Neural cell (in vitro differentiated cells): ENCODE results near the gene KRT83. TPM values are rescaled to one million over a fixed set of nuclear protein-coding genes. Genes with fewer than 3 reads are reported as not detected.

Source experiments
- H2AFZ ChIP-seq: fragments of 200-600, 300-800 bp; sonication (generic), shearing (Covaris generic); 2 replicates; pipeline ENCODE4 v1.6.0; 2014; ENCODE audit warnings: low read depth, mild to moderate bottlenecking, antibody characterized with exemption, low read length, moderate library complexity
- H3F3A ChIP-seq: fragments of 200-600 bp; shearing (Covaris generic); 2 replicates; pipeline ENCODE4 v1.6.1; 2016; ENCODE audit warnings: mild to moderate bottlenecking, moderate library complexity, mixed read lengths, antibody characterized with exemption, low read length; ENCODE audit not compliant: insufficient read depth, poor library complexity, severe bottlenecking
- H3K27ac ChIP-seq: fragments of 200-600, 300-800 bp; sonication (generic), shearing (Covaris generic); 2 replicates; pipeline ENCODE4 v1.5.1; 2014; ENCODE audit warnings: mild to moderate bottlenecking, low read length, moderate library complexity
- H3K27me3 ChIP-seq: fragments of 300-800, 200-600 bp; sonication (generic), shearing (Covaris generic); 2 replicates; pipeline ENCODE4 v1.6.0; 2014; ENCODE audit warnings: mild to moderate bottlenecking, low read depth, low read length, moderate library complexity; ENCODE audit not compliant: insufficient read depth
- H3K36me3 ChIP-seq: fragments of 300-800, 200-600 bp; sonication (generic), shearing (Covaris generic); 2 replicates; pipeline ENCODE4 v1.5.1; 2014; ENCODE audit warnings: mild to moderate bottlenecking, antibody characterized with exemption, low read length, moderate library complexity; ENCODE audit not compliant: insufficient read depth
- H3K4me2 ChIP-seq: fragments of 300-800, 200-600 bp; sonication (generic), shearing (Covaris generic); 2 replicates; pipeline ENCODE4 v1.6.0; 2014; ENCODE audit warnings: mild to moderate bottlenecking, low read length
- H3K4me3 ChIP-seq: fragments of 300-800, 200-600 bp; sonication (generic), shearing (Covaris generic); 2 replicates; pipeline ENCODE4 v1.5.1; 2014; ENCODE audit warnings: mild to moderate bottlenecking, low read length, moderate library complexity
- H3K79me2 ChIP-seq: fragments of 200-600 bp; shearing (Covaris generic); replicated peaks from 2 replicates; pipeline ENCODE4 v1.6.0; 2014; ENCODE audit warnings: mild to moderate bottlenecking, low read length, moderate library complexity; ENCODE audit not compliant: insufficient read depth
- H3K9ac ChIP-seq: fragments of 300-800, 200-600 bp; sonication (generic), shearing (Covaris generic); 2 replicates; pipeline ENCODE4 v1.6.1; 2016; ENCODE audit warnings: mild to moderate bottlenecking, low read length, mixed read lengths
- H3K9me2 ChIP-seq: fragments of 200-600 bp; shearing (Covaris generic); 2 replicates; pipeline ENCODE4 v1.6.1; 2016; ENCODE audit warnings: mild to moderate bottlenecking, low read length, mixed read lengths; ENCODE audit not compliant: insufficient read depth
- H3K9me3 ChIP-seq: fragments of 200-600, 300-800 bp; sonication (generic), shearing (Covaris generic); 2 replicates; pipeline ENCODE4 v1.6.1; 2016; ENCODE audit warnings: mild to moderate bottlenecking, mixed run types, low read length, moderate library complexity, mixed read lengths
- H4K20me1 ChIP-seq: fragments of 200-600 bp; shearing (Covaris generic); 2 replicates; pipeline ENCODE4 v1.6.1; 2016; ENCODE audit warnings: mild to moderate bottlenecking, mixed run types; ENCODE audit not compliant: insufficient read depth
- CTCF ChIP-seq: fragments of 450-650 bp; IDR thresholded peaks from 2 replicates; pipeline ENCODE4 v1.5.1; 2014; ENCODE audit warnings: antibody characterized with exemption, mild to moderate bottlenecking, moderate library complexity; ENCODE audit not compliant: poor library complexity, severe bottlenecking
- EP300 ChIP-seq: fragments of 450-650 bp; conservative IDR thresholded peaks from 2 replicates; pipeline ENCODE4 v1.6.1; 2014; ENCODE audit warnings: antibody characterized with exemption, mild to moderate bottlenecking, moderate library complexity; ENCODE audit not compliant: poor library complexity, severe bottlenecking
- EZH2 ChIP-seq: fragments of 200-600, 300-800 bp; shearing (Covaris generic), sonication (generic); IDR thresholded peaks from 2 replicates; pipeline ENCODE4 v1.6.1; 2014; ENCODE audit warnings: antibody characterized with exemption, low read length, borderline replicate concordance, mild to moderate bottlenecking; ENCODE audit not compliant: insufficient read depth, poor library complexity, severe bottlenecking
- MXI1 ChIP-seq: fragments of 450-650 bp; conservative IDR thresholded peaks from 2 replicates; pipeline ENCODE4 v1.6.1; 2014; ENCODE audit warnings: antibody characterized with exemption, mild to moderate bottlenecking; ENCODE audit not compliant: poor library complexity, severe bottlenecking
- POLR2AphosphoS5 ChIP-seq: IDR thresholded peaks from 2 replicates; pipeline ENCODE4 v1.6.1; 2012
- RAD21 ChIP-seq: fragments of 450-650 bp; conservative IDR thresholded peaks from 2 replicates; pipeline ENCODE4 v1.6.1; 2014; ENCODE audit warnings: antibody characterized with exemption, mild to moderate bottlenecking, moderate library complexity
- SMC3 ChIP-seq: fragments of 450-650 bp; conservative IDR thresholded peaks from 2 replicates; pipeline ENCODE4 v1.6.1; 2014; ENCODE audit warnings: antibody characterized with exemption, mild to moderate bottlenecking, moderate library complexity; ENCODE audit not compliant: poor library complexity
- TAF1 ChIP-seq: IDR thresholded peaks from 2 replicates; pipeline ENCODE4 v1.6.1; 2012; ENCODE audit warnings: low read depth
- polyA plus RNA-seq: library from polyadenylated mRNA; depleted of rRNA; stranded (reverse); fragments of >200 nt; gene quantifications from 2 replicates; pipeline ENCODE4 v1.2.3, GENCODE V29; 2014
- TF ChIP-seq, protein P1 (sequence below): IDR thresholded peaks from 2 replicates; pipeline ENCODE4 v1.6.1; 2012; ENCODE audit warnings: borderline replicate concordance

Gene KRT83
- polyA plus RNA-seq, 1 donor from 2014 or later: not detected

GRCh38 chr12:52331039-52331438 lies 9.8 kb upstream of the KRT83 start:
- Histone ChIP-seq H4K20me1 (no peaks in the 10 kb centered on the region), H3K4me2 (no peak overlapping the region), H3K4me3 (no peak overlapping the region), H3K36me3 (no peaks in the 10 kb centered on the region), H3K27ac (no peak overlapping the region), H3K9ac (no peak overlapping the region), H3F3A (no peaks in the 10 kb centered on the region), H3K9me2 (no peaks in the 10 kb centered on the region), H3K9me3 (no peaks in the 10 kb centered on the region), H2AFZ (no peak overlapping the region), H3K79me2 (no peaks in the 10 kb centered on the region), H3K27me3 (no peaks in the 10 kb centered on the region)
- TF ChIP-seq MXI1 (no peak), POLR2AphosphoS5 (no peak), RAD21 (no peak), TAF1 (no peak)

DNA sequence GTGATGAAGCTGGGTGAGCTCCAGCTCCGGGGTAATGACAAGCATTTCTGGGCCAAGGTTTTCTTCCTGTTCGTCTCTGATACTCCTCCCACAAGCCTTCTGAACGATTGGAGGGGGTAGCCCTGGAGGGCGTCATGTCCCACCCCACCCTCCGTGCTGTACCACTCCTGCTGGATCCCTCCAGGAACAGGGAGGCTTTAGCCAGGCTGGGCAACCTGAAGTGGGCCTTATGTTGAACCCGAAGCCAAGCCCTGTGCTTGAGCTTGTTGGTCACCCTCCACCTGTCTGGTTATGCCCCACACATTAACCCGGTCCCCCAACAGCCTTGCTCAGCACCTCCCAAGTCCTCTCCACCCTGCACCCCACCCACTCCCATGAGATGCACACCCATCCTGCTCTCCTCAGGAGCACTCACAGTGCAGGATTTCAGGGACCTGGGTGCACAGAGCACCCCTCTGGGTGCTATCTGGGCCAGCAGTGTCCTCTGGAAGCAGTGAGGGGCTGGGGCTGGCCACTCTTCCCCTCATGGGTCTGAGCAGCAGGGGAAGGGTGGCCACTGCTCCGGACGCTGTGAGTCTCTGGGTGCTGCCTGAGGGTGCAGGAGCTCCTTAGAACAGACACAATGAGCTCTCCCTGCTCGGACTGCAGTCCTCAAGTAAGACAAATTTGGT lies 6.8 kb upstream of the KRT83 start:
- Histone ChIP-seq H3K79me2 (no peaks in the 10 kb centered on the region), H3K4me3 (no peak overlapping the region), H3F3A (no peaks in the 10 kb centered on the region), H3K9me2 (no peaks in the 10 kb centered on the region), H4K20me1 (no peaks in the 10 kb centered on the region), H3K9me3 (no peaks in the 10 kb centered on the region), H3K27me3 (no peaks in the 10 kb centered on the region), H3K36me3 (no peaks in the 10 kb centered on the region), H3K4me2 (no peak overlapping the region), H3K9ac (no peak overlapping the region), H3K27ac (no peak overlapping the region), H2AFZ (no peak overlapping the region)
- TF ChIP-seq CTCF (no peak), EP300 (no peak)

DNA sequence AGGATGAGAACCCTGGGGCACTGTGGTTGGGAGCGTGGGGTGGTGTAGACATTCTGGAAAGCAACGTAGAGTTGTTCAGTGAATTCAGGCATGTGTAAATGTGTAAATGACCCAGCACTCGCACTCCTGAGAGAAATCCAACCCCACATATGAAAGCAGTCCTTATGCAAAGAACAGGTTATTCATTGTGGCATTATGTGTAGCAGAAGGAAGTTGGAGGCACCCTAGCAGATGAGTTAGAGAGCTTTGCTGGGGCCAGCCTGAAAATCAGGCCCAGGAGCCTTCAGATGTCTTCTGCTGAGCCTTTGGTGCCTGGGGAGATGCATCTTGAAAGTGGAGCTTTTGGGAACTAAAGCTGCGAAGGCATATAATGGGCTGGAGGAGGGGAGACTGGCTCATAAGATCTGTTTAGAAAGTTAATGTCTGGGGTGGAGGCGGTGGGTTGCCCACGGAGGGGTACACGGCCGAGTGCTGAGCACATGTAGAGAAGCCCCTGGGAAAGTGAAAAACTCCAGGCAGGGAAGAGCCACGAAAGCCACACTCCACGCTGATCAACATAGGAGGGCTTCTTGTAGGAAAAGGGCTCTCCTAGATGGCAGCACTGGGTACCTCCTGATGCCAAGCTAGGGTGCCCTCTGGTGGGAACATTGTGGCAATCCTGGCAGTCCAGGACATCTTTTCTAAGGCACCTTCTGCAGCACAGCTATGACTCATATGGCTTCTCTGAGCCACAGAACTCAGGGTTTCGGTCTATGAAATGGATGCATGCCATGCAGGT lies 6.0 kb upstream of the KRT83 start:
- H2AFZ ChIP-seq: no peak overlapping the region
- no peak overlapping the region for H3K4me3 ChIP-seq

More for the DNA sequence above, 6.0 kb upstream of the KRT83 start:
- Histone ChIP-seq H3K9me2 (no peaks in the 10 kb centered on the region), H3K36me3 (no peaks in the 10 kb centered on the region), H3K4me2 (no peak overlapping the region), H3K9me3 (no peaks in the 10 kb centered on the region), H3K27me3 (no peaks in the 10 kb centered on the region), H3K27ac (no peak overlapping the region), H4K20me1 (no peaks in the 10 kb centered on the region), H3K79me2 (no peaks in the 10 kb centered on the region), H3K9ac (no peak overlapping the region), H3F3A (no peaks in the 10 kb centered on the region)
- TF ChIP-seq RAD21 (peak; percentile 31), TAF1 (no peak), SMC3 (peak; percentile 50), EZH2 (no peak), EP300 (no peak), POLR2AphosphoS5 (no peak), MXI1 (no peak), CTCF (peak; percentile 47)
- TF ChIP-seq, protein P1, sequence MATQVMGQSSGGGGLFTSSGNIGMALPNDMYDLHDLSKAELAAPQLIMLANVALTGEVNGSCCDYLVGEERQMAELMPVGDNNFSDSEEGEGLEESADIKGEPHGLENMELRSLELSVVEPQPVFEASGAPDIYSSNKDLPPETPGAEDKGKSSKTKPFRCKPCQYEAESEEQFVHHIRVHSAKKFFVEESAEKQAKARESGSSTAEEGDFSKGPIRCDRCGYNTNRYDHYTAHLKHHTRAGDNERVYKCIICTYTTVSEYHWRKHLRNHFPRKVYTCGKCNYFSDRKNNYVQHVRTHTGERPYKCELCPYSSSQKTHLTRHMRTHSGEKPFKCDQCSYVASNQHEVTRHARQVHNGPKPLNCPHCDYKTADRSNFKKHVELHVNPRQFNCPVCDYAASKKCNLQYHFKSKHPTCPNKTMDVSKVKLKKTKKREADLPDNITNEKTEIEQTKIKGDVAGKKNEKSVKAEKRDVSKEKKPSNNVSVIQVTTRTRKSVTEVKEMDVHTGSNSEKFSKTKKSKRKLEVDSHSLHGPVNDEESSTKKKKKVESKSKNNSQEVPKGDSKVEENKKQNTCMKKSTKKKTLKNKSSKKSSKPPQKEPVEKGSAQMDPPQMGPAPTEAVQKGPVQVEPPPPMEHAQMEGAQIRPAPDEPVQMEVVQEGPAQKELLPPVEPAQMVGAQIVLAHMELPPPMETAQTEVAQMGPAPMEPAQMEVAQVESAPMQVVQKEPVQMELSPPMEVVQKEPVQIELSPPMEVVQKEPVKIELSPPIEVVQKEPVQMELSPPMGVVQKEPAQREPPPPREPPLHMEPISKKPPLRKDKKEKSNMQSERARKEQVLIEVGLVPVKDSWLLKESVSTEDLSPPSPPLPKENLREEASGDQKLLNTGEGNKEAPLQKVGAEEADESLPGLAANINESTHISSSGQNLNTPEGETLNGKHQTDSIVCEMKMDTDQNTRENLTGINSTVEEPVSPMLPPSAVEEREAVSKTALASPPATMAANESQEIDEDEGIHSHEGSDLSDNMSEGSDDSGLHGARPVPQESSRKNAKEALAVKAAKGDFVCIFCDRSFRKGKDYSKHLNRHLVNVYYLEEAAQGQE: no peak
